ENCODE results near the gene SLC5A11.
"Not testable (repeated sequence)": the region's sequence is repeated elsewhere in the genome, so short reads cannot be mapped to it uniquely, and the experiment has no call there.

SLC5A11 gene

DNA sequence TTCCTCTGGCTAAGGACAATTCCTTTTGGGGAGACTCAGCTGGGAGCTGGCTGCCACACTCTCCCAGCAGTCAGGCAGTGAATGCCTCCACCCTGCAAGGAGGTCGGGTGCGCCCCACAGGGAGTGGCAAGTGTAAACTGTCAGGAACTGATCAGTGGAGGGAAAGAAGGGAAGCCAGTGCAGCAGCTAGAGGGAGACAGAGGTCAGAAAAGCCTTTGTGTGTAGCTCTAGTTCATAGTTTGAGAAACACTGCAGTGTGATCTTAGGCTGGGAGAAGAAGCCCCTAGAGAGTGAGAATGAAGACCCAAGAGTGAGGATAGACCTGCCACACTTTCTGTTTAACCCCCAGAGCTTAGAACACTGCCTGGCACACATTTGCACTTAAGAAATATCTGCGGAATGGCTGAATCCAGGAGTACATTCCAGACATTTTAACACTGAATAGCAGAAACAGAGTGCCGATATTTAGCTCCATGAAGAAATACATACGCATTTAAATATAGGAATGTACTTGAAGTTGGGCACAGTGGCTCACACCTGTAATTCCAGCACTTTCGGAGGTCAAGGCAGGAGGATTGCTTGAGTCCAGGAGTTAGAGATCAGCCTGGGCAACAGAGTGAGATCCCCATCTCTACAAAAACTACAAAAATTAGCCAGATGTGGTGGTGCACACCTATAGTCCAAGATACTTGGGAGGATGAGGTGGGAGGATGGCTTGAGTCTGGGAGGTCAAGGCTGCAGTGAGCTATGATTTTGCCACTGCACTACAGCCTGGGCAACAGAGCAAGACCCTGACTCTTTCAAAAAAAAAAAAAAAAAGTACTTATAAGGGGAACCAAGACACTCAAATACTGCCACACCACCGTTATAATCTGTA is 11.1 kb upstream of the SLC5A11 start:
- Histone ChIP-seq H3K4me3 (ENCODE audit: low read depth in 1 of 2, low read length in 2 of 2) (no peak overlapping the region), H3K9ac (ENCODE audit: low read depth in 1 of 2, low read length in 2 of 2) (no peak overlapping the region), H3K27ac (ENCODE audit: low read depth, low read length) (no peak overlapping the region), H3K9me3 (ENCODE audit: control insufficient read depth in 1 of 2, low read length in 2 of 2) (no peaks in the 10 kb centered on the region), H3K4me1 (ENCODE audit: control insufficient read depth in 1 of 2, insufficient read depth in 2 of 2, low read length in 2 of 2) (peaks cover 15 to 18% of the 10 kb centered on the region in 2 donors), H3K27me3 (ENCODE audit: control insufficient read depth in 1 of 2, insufficient read depth in 2 of 2, low read length in 2 of 2) (no peaks in the 10 kb centered on the region), H3K36me3 (ENCODE audit: control insufficient read depth in 1 of 2, insufficient read depth in 2 of 2, low read length in 2 of 2) (no peaks in the 10 kb centered on the region)

DNA sequence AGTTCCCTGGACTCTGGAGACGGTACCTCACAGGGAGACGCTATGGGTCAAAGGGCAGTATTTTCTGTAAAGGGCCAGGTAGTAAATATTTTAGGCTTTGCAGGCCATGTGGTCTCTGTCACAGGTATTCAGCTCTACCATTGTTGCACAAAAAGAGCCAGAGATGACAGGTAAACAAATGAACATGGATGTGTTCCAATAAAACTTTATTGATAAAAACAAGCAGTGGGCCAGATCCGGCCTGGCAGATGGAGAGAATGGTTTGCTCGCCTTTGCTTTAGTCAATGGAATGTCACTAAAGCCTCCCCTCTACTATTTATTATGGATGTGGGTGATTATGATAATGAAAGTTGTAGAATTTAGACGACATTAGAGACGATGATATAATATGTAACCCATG is 8.9 kb upstream of the SLC5A11 start:
- no peaks in the 10 kb centered on the region for H3K9me3 ChIP-seq (ENCODE audit: control insufficient read depth in 1 of 2, low read length in 2 of 2)

DNA sequence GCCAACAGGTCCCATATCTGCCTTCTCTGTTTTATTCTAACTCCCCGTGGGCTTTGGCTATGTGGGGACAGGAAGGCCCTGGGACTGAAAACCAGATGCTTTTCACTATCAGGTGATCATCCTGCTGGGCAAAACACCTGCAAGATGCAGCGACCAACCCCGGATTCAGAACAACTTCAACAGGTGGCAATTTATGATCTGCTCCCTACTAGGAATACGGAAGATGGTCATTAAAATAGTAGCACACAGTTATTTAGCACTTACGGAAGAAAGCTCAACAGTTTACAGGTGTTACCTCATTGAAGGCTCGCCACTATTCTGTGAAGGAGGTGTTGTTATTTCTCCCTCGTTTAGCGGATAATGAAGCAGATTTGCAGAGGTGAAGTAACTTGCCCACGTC is 7.8 kb upstream of the SLC5A11 start:
- Histone ChIP-seq H3K4me3 (ENCODE audit: low read depth in 1 of 2, low read length in 2 of 2) (no peak overlapping the region), H3K9ac (ENCODE audit: low read depth in 1 of 2, low read length in 2 of 2) (no peak overlapping the region), H3K4me1 (ENCODE audit: control insufficient read depth in 1 of 2, insufficient read depth in 2 of 2, low read length in 2 of 2) (peaks cover 15 to 18% of the 10 kb centered on the region in 2 donors), H3K27me3 (ENCODE audit: control insufficient read depth in 1 of 2, insufficient read depth in 2 of 2, low read length in 2 of 2) (no peaks in the 10 kb centered on the region), H3K9me3 (ENCODE audit: control insufficient read depth in 1 of 2, low read length in 2 of 2) (no peaks in the 10 kb centered on the region), H3K27ac (ENCODE audit: low read depth, low read length) (no peak overlapping the region), H3K36me3 (ENCODE audit: control insufficient read depth in 1 of 2, insufficient read depth in 2 of 2, low read length in 2 of 2) (no peaks in the 10 kb centered on the region)

More for the DNA sequence above, 8.9 kb upstream of the SLC5A11 start:
- H3K4me1 ChIP-seq (ENCODE audit: control insufficient read depth in 1 of 2, insufficient read depth in 2 of 2, low read length in 2 of 2), result peaks cover 15 to 18% of the 10 kb centered on the region in 2 donors
- H3K9ac ChIP-seq (ENCODE audit: low read depth in 1 of 2, low read length in 2 of 2), result no peak overlapping the region
- H3K4me3 ChIP-seq (ENCODE audit: low read depth in 1 of 2, low read length in 2 of 2), result no peak overlapping the region
- H3K36me3 ChIP-seq (ENCODE audit: control insufficient read depth in 1 of 2, insufficient read depth in 2 of 2, low read length in 2 of 2), result no peaks in the 10 kb centered on the region
- no peak overlapping the region for H3K27ac ChIP-seq (ENCODE audit: low read depth, low read length)
- H3K27me3 ChIP-seq (ENCODE audit: control insufficient read depth in 1 of 2, insufficient read depth in 2 of 2, low read length in 2 of 2), result no peaks in the 10 kb centered on the region

DNA sequence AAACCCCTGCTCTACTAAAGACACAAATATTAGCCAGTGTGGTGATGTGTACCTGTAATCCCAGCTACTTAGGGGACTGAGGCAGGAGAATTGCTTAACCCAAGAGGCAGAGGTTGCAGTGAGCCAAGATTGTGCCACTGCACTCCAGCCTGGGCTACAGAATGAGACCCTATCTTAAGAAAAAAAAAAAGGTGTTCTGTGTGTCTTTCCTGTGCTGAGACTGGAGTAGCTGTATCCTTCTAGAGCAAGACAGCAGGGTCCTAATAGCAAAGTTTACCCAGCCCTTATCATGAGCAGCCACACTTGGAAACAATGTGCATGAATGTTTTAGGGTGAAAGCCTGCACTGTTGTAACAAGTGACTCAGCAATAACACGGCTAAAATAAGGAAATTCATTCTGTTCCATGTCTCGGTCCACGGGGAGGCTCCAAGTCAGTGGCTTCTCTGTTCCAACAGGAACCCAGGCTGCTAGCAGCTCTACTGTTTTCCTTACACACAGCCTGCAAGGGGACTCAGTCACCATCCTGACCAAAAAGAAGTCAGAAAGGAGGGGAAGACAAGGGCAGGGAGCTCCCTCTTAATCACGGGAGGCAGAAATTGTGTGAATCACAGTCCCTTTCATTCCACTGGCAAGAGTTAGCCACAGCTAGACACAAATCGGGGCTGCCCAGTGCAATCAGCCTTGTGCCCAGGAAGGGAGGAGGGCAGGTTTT is 7.1 kb upstream of the SLC5A11 start:
- H3K36me3 ChIP-seq (ENCODE audit: control insufficient read depth in 1 of 2, insufficient read depth in 2 of 2, low read length in 2 of 2), result no peaks in the 10 kb centered on the region
- H3K27ac ChIP-seq (ENCODE audit: low read depth, low read length), result no peak overlapping the region

DNA sequence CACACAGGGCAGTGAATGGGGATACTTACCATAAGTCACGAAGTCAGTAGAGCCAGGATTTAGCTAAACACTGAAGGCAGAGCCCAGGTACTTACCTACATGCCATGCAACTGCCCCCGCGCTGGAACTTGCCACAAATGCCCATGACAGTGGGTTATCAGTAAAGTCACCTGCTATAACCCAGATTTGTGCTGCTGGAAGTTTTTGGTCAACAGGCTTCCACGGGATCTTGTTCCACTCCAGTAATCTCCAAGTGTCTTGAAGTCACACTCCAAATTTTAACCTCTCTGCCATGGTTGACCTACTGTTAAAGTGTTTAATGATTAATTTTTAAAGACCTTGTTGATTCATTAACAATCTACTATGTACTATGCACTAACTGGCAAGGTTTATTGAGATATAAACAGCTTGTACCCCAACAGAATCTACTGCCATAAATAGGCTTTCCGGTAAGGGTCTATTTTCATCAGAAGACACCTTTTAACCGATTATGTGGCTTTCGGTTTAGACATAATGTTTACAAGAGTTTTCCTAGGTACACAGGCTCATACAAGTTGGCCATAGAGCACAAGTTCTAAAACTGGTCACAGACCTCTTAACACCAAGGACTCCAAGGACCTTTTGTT is 6.3 kb upstream of the SLC5A11 start:
- Histone ChIP-seq H3K9me3 (ENCODE audit: control insufficient read depth in 1 of 2, low read length in 2 of 2) (no peaks in the 10 kb centered on the region), H3K27me3 (ENCODE audit: control insufficient read depth in 1 of 2, insufficient read depth in 2 of 2, low read length in 2 of 2) (no peaks in the 10 kb centered on the region), H3K4me1 (ENCODE audit: control insufficient read depth in 1 of 2, insufficient read depth in 2 of 2, low read length in 2 of 2) (peaks cover 18 to 23% of the 10 kb centered on the region in 2 donors), H3K4me3 (ENCODE audit: low read depth in 1 of 2, low read length in 2 of 2) (peak overlapping the region; percentile 12 to 65), H3K27ac (ENCODE audit: low read depth, low read length) (no peak overlapping the region), H3K36me3 (ENCODE audit: control insufficient read depth in 1 of 2, insufficient read depth in 2 of 2, low read length in 2 of 2) (no peaks in the 10 kb centered on the region), H3K9ac (ENCODE audit: low read depth in 1 of 2, low read length in 2 of 2) (no peak overlapping the region)

More for the DNA sequence above, 7.1 kb upstream of the SLC5A11 start:
- H3K9ac ChIP-seq (ENCODE audit: low read depth in 1 of 2, low read length in 2 of 2), result no peak overlapping the region
- no peaks in the 10 kb centered on the region for H3K9me3 ChIP-seq (ENCODE audit: control insufficient read depth in 1 of 2, low read length in 2 of 2)
- peaks cover 15 to 19% of the 10 kb centered on the region in 2 donors for H3K4me1 ChIP-seq (ENCODE audit: control insufficient read depth in 1 of 2, insufficient read depth in 2 of 2, low read length in 2 of 2)
- no peaks in the 10 kb centered on the region for H3K27me3 ChIP-seq (ENCODE audit: control insufficient read depth in 1 of 2, insufficient read depth in 2 of 2, low read length in 2 of 2)
- peak overlapping the region; percentile 12 to 65 for H3K4me3 ChIP-seq (ENCODE audit: low read depth in 1 of 2, low read length in 2 of 2)

DNA sequence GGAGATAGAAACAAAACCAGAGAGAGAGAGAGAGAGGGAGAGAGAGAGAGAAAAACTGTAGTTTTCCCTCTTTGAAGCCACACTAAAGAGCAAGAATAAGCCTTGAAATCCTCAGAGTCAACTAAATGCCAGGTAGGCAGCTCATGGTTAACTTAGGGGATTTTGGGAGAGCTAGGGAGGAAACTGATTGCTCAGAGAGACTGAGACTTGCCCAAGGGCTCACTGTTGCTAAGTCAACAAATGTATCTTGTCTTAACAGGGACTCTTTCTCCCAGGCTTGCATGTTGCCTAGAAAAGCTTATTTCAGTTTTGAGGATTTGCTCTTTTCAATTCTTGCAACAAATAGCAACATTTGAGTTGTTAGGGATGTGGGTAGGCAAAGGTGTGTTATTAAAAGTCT is 4.5 kb upstream of the SLC5A11 start:
- H3K4me1 ChIP-seq (ENCODE audit: control insufficient read depth in 1 of 2, insufficient read depth in 2 of 2, low read length in 2 of 2), result peaks cover 25 to 35% of the 10 kb centered on the region in 2 donors
- no peaks in the 10 kb centered on the region for H3K9me3 ChIP-seq (ENCODE audit: control insufficient read depth in 1 of 2, low read length in 2 of 2)
- no peak overlapping the region for H3K27ac ChIP-seq (ENCODE audit: low read depth, low read length)
- H3K9ac ChIP-seq (ENCODE audit: low read depth in 1 of 2, low read length in 2 of 2), result no peak overlapping the region
- H3K27me3 ChIP-seq (ENCODE audit: control insufficient read depth in 1 of 2, insufficient read depth in 2 of 2, low read length in 2 of 2), result no peaks in the 10 kb centered on the region
- H3K4me3 ChIP-seq (ENCODE audit: low read depth in 1 of 2, low read length in 2 of 2), result no peak overlapping the region
- H3K36me3 ChIP-seq (ENCODE audit: control insufficient read depth in 1 of 2, insufficient read depth in 2 of 2, low read length in 2 of 2), result no peaks in the 10 kb centered on the region

DNA sequence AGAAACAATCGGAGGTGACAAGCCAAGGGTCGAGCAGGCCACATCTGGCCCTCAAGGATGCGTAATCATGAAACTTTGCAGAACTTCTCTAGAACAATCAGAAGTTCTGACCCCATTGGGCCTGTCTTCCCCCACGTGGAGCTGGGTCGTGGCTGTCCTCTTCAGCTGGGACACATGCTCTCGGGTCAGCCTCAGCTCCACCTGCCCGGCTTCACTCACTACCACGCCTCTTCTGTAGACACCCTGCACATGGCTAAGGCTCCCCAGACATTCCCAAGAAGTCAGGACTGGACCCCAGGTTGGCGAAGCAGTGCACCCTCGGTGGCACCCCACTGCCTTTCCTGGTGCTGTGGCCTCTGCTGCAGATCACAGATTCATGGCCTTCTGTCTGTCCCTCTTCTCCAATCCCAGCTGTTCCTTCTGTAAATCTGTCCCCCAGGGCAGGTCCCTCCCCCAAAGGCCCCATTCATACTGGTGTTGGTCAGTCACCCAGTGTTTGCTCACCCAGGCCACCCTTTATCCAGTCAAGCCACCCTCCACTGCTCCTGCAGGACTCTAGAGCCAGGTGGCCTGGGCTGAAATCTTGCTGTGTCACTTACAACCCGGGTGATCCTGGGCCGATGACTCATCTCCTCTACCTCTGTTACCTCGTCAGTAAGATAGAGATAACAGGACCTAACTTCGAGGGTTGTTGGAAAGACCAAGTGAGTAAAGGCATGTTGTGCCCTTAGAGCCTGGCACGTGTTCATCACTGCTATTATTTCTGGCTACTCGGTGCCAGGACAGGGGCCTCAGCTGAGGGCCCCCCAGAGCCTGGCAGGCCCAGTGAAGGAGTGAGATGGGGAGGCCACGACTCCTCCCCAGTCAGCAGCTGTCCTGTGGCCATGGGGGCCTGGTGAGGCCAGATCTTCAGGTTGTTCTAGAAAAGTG is 1.4 kb upstream of the SLC5A11 start:
- Histone ChIP-seq H3K9me3 (ENCODE audit: control insufficient read depth in 1 of 2, low read length in 2 of 2) (no peaks in the 10 kb centered on the region), H3K27me3 (ENCODE audit: control insufficient read depth in 1 of 2, insufficient read depth in 2 of 2, low read length in 2 of 2) (no peaks in the 10 kb centered on the region), H3K4me3 (ENCODE audit: low read depth in 1 of 2, low read length in 2 of 2) (no peak overlapping the region), H3K36me3 (ENCODE audit: control insufficient read depth in 1 of 2, insufficient read depth in 2 of 2, low read length in 2 of 2) (no peaks in the 10 kb centered on the region), H3K9ac (ENCODE audit: low read depth in 1 of 2, low read length in 2 of 2) (no peak overlapping the region), H3K4me1 (ENCODE audit: control insufficient read depth in 1 of 2, insufficient read depth in 2 of 2, low read length in 2 of 2) (peaks cover 22 to 24% of the 10 kb centered on the region in 2 donors), H3K27ac (ENCODE audit: low read depth, low read length) (no peak overlapping the region)

DNA sequence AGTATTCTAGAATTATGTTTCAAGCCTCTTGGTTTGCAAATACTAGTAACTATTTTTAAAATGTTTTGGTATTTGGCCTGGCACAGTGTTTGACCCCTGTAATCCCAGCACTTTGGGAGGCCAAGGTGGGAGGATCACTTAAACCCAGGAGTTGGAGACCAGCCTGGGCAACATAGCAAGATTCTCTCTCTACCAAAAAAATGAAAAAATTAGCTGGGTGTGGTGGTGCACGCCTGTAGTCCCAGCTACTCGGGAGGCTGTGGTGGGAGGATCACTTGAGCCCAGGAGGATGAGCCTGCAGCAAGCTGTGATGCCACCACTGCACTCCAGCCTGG is 765 bp upstream of the SLC5A11 start:
- not testable (repeated sequence) for H3K4me3 ChIP-seq (ENCODE audit: low read depth in 1 of 2, low read length in 2 of 2); H3K27ac ChIP-seq (ENCODE audit: low read depth, low read length); H3K9ac ChIP-seq (ENCODE audit: low read depth in 1 of 2, low read length in 2 of 2); H3K9me3 ChIP-seq (ENCODE audit: control insufficient read depth in 1 of 2, low read length in 2 of 2); H3K27me3 ChIP-seq (ENCODE audit: control insufficient read depth in 1 of 2, insufficient read depth in 2 of 2, low read length in 2 of 2); H3K36me3 ChIP-seq (ENCODE audit: control insufficient read depth in 1 of 2, insufficient read depth in 2 of 2, low read length in 2 of 2)
- peaks cover 20 to 22% of the 10 kb centered on the region in 2 donors for H3K4me1 ChIP-seq (ENCODE audit: control insufficient read depth in 1 of 2, insufficient read depth in 2 of 2, low read length in 2 of 2)

DNA sequence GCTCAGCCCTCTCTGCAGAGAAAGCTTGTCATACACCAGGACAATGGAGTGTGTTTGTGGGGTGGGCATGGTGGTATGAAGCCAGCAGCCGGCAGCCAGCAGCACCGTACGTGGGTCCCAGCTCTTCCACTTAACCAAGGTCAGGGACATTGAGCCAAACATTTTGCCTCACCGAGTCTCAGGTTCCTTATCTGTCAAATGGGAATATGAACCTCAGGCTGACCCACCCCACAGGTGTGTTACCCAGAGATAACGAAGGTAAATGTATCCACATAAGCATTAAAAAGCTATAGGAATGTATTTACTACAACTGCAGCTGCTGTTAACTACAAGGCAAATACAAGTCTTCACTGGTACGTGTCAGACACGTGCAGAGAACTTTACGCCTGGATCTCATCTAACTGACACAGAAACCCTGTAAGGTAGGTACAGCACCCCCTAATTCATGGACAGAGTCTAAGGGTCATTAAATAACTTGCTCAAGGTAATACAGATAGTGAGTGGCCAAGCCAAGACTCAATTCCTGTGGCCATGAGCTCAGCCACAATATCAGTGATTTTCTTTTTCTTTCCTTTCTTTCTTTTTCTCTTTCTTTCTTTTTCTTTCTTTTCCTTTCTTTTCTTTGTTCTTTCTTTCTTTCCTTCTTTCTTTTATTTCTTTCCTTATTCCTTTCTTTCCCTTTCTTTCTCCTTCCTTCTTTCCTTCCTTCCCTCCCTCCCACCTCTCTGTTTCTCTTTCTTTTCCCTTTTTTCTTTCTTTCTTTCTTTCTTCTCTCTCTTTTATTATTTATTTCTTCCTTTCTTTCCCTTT is 990 bp downstream of the SLC5A11 start:
- Histone ChIP-seq H3K27me3 (ENCODE audit: control insufficient read depth in 1 of 2, insufficient read depth in 2 of 2, low read length in 2 of 2) (no peaks in the 10 kb centered on the region), H3K9ac (ENCODE audit: low read depth in 1 of 2, low read length in 2 of 2) (no peak overlapping the region), H3K4me1 (ENCODE audit: control insufficient read depth in 1 of 2, insufficient read depth in 2 of 2, low read length in 2 of 2) (peaks cover 20 to 22% of the 10 kb centered on the region in 2 donors), H3K36me3 (ENCODE audit: control insufficient read depth in 1 of 2, insufficient read depth in 2 of 2, low read length in 2 of 2) (no peaks in the 10 kb centered on the region), H3K27ac (ENCODE audit: low read depth, low read length) (no peak overlapping the region), H3K4me3 (ENCODE audit: low read depth in 1 of 2, low read length in 2 of 2) (peak overlapping the region; percentile 26 to 43), H3K9me3 (ENCODE audit: control insufficient read depth in 1 of 2, low read length in 2 of 2) (no peaks in the 10 kb centered on the region)

Measured in duodenal mucosa (tissue), 2 donors.